Common myeloid progenitor, CD34-positive (primary cell): ENCODE data around the gene CACNB4.
A peak's percentile ranks its signal among the peaks of the same experiment; 100 is the strongest.
"Not testable (repeated sequence)": the region's sequence is repeated elsewhere in the genome, so short reads cannot be mapped to it uniquely, and the experiment has no call there.

Experiments
- CTCF ChIA-PET: fragments of 350-600 bp; sonication (Branson Sonifier 250); formaldehyde crosslinking; loops from one replicate; lab custom pipeline; 2021; ENCODE audit warnings: antibody characterized with exemption; lab: Charles Lee
- POLR2A ChIA-PET: fragments of 350-600 bp; sonication (Branson Sonifier 250); formaldehyde crosslinking; loops from one replicate; lab custom pipeline; 2021; ENCODE audit warnings: antibody characterized with exemption; lab: Charles Lee
- DNase-seq, 3 donors: peaks; one replicate each; pipeline versions ENCODE4 v3.0.0 to v3.0.0-alpha.2; 2013
- H3K27ac ChIP-seq, 2 experiments: 1 replicate in 1 of 2; 2 replicates in 1 of 2; pipeline ENCODE4 v1.7.0; 2013; ENCODE audit warnings: inconsistent platforms in 2 of 2, low read length in 2 of 2, mild to moderate bottlenecking in 2 of 2, low read depth in 1 of 2, moderate library complexity in 1 of 2; ENCODE audit not compliant: severe bottlenecking in 2 of 2, insufficient read depth in 1 of 2, poor library complexity in 1 of 2
- H3K27me3 ChIP-seq, 5 experiments: replicated peaks in 2 of 5; 1 replicate in 3 of 5; 2 replicates in 2 of 5; pipeline versions ENCODE4 v1.6.1 to v1.7.0; 2013; ENCODE audit warnings: low read length in 4 of 5, mild to moderate bottlenecking in 2 of 5, moderate library complexity in 2 of 5, inconsistent platforms in 1 of 5; ENCODE audit not compliant: insufficient read depth in 5 of 5, control insufficient read depth in 4 of 5
- H3K36me3 ChIP-seq, 4 experiments: 1 replicate in 2 of 4; 2 replicates in 2 of 4; pipeline versions ENCODE4 v1.6.1 to v1.7.0; 2013; ENCODE audit warnings: low read length in 3 of 4, control low read depth in 1 of 4, mild to moderate bottlenecking in 1 of 4; ENCODE audit not compliant: control insufficient read depth in 4 of 4, insufficient read depth in 4 of 4
- H3K4me1 ChIP-seq, 4 experiments: 1 replicate in 3 of 4; 2 replicates in 1 of 4; pipeline versions ENCODE4 v1.6.1 to v1.7.1; 2013; ENCODE audit warnings: low read length in 3 of 4, mild to moderate bottlenecking in 3 of 4, control low read depth in 1 of 4, inconsistent platforms in 1 of 4, moderate library complexity in 1 of 4; ENCODE audit not compliant: control insufficient read depth in 4 of 4, insufficient read depth in 4 of 4; ENCODE audit errors: control extremely low read depth in 1 of 4
- H3K4me3 ChIP-seq, 7 experiments: 1 replicate in 4 of 7; 2 replicates in 3 of 7; pipeline versions ENCODE4 v1.5.1 to v1.7.0; 2013; ENCODE audit warnings: mild to moderate bottlenecking in 7 of 7, low read length in 6 of 7, moderate library complexity in 6 of 7, inconsistent platforms in 2 of 7, low read depth in 2 of 7, control low read depth in 1 of 7; ENCODE audit not compliant: insufficient read depth in 4 of 7, control insufficient read depth in 1 of 7; ENCODE audit errors: extremely low read depth in 1 of 7
- H3K9me3 ChIP-seq, 5 experiments: 1 replicate in 4 of 5; 2 replicates in 1 of 5; pipeline versions ENCODE4 v1.6.1 to v1.7.1; 2013; ENCODE audit warnings: low read length in 4 of 5, mild to moderate bottlenecking in 2 of 5, inconsistent platforms in 1 of 5, low read depth in 1 of 5, moderate library complexity in 1 of 5; ENCODE audit not compliant: control insufficient read depth in 4 of 5, insufficient read depth in 2 of 5; ENCODE audit errors: control extremely low read depth in 1 of 5
- WGBS: methylation state at CpG from one replicate; pipeline ENCODE4 v1.1.5; 2013; ENCODE audit not compliant: insufficient coverage; 5-methylcytosine and 5-hydroxymethylcytosine counted together

CACNB4 gene

GRCh38 chr2:152036611-152037469, 62.0 kb downstream of the CACNB4 start:
- Histone ChIP-seq H3K27ac (no peak overlapping the region), H3K4me1 (peaks cover 0 to 26% (median 7%) of the 10 kb centered on the region in 4 experiments), H3K36me3 (no peaks in the 10 kb centered on the region), H3K4me3 (no peak overlapping the region), H3K9me3 (no peaks in the 10 kb centered on the region), H3K27me3 (no peaks in the 10 kb centered on the region)
- peak; percentile 79 to 88 (median 82) for DNase-seq
- POLR2A ChIA-PET: interaction anchor here (0.6 kb wide), 1 partner anchor 53 kb away, joined by 3 read pairs; no protein-coding TSS in a partner anchor
- WGBS: 50% methylated on average over 10 of the region's 10 CpGs
- CTCF ChIA-PET: interaction anchor here (0.7 to 3.3 kb wide), 21 partner anchors 9 to 604 kb away, joined by 3 to 29 read pairs (median 4); partner anchors contain the start of gene STAM2

- WGBS: 78% methylated on average over 1 of the region's 7 CpGs
- H3K4me3 ChIP-seq: no peak overlapping the region
Observed at GRCh38 chr2:152034257-152034801, 64.5 kb downstream of the CACNB4 start.

GRCh38 chr2:152033011-152033925, 65.6 kb downstream of the CACNB4 start:
- H3K36me3 ChIP-seq: no peaks in the 10 kb centered on the region
- no peak overlapping the region for H3K4me3 ChIP-seq
- over 99% methylated on average over 10 of the region's 12 CpGs for WGBS
- no peak overlapping the region for H3K27ac ChIP-seq
- CTCF ChIA-PET: interaction anchor here (1.2 kb wide), 1 partner anchor 130 kb away, joined by 3 read pairs; no protein-coding TSS in a partner anchor
- no peaks in the 10 kb centered on the region for H3K9me3 ChIP-seq
- POLR2A ChIA-PET: no interaction called here
- no peaks in the 10 kb centered on the region for H3K27me3 ChIP-seq
- DNase-seq: no peak
- H3K4me1 ChIP-seq: peaks cover 0 to 32% (median 4%) of the 10 kb centered on the region in 4 experiments

More at GRCh38 chr2:152034257-152034801, 64.5 kb downstream of the CACNB4 start:
- H3K4me1 ChIP-seq: peaks cover 0 to 39% (median 9%) of the 10 kb centered on the region in 4 experiments
- no peak overlapping the region for H3K27ac ChIP-seq
- H3K27me3 ChIP-seq: no peaks in the 10 kb centered on the region
- no peak for DNase-seq
- H3K36me3 ChIP-seq: no peaks in the 10 kb centered on the region
- no peaks in the 10 kb centered on the region for H3K9me3 ChIP-seq
- CTCF ChIA-PET: no interaction called here
- POLR2A ChIA-PET: no interaction called here

GRCh38 chr2:152031747-152032306, 67.0 kb downstream of the CACNB4 start:
- 52% methylated on average over 2 of the region's 7 CpGs for WGBS
- DNase-seq: no peak
- no peak overlapping the region for H3K27ac ChIP-seq
- H3K4me1 ChIP-seq: peaks cover 0 to 27% (median 6%) of the 10 kb centered on the region in 4 experiments
- ChIA-PET POLR2A (no interaction called here), CTCF (no interaction called here)
- H3K4me3 ChIP-seq: no peak overlapping the region
- no peaks in the 10 kb centered on the region for H3K36me3 ChIP-seq
- no peaks in the 10 kb centered on the region for H3K27me3 ChIP-seq
- H3K9me3 ChIP-seq: no peaks in the 10 kb centered on the region

- H3K4me3 ChIP-seq, H3K27me3 ChIP-seq, H3K9me3 ChIP-seq, H3K36me3 ChIP-seq, POLR2A ChIA-PET, H3K27ac ChIP-seq: not testable (repeated sequence)
- peak in 2 of 3 donors; percentile 55 to 59 for DNase-seq
- CTCF ChIA-PET: interaction anchor here (0.6 kb wide), 1 partner anchor 449 kb away, joined by 3 read pairs; no protein-coding TSS in a partner anchor
- 93% methylated on average over 2 of the region's 4 CpGs for WGBS
- peaks cover 0 to 31% (median 6%) of the 10 kb centered on the region in 4 experiments for H3K4me1 ChIP-seq
Observed at GRCh38 chr2:152030596-152031328, 68.1 kb downstream of the CACNB4 start.

- peaks cover 3 to 35% (median 11%) of the 10 kb centered on the region in 4 experiments for H3K4me1 ChIP-seq
- no peaks in the 10 kb centered on the region for H3K36me3 ChIP-seq
- H3K4me3 ChIP-seq: no peak overlapping the region
- H3K27me3 ChIP-seq: no peaks in the 10 kb centered on the region
- no peaks in the 10 kb centered on the region for H3K9me3 ChIP-seq
- ChIA-PET POLR2A (no interaction called here), CTCF (interaction anchor here (1.6 to 1.8 kb wide), 2 partner anchors 10 to 148 kb away, joined by 5 to 12 read pairs; no protein-coding TSS in a partner anchor)
- WGBS: 90% methylated on average over 2 of the region's 5 CpGs
- DNase-seq: no peak
- H3K27ac ChIP-seq: no peak overlapping the region
Observed at GRCh38 chr2:152028182-152028862, 70.5 kb downstream of the CACNB4 start.
